IMR-90 (cell line): ENCODE measurements around the gene TMEM117. TPM values are rescaled to one million over a fixed set of nuclear protein-coding genes. Genes with fewer than 3 reads are reported as not detected.

Source experiments
- ATAC-seq: fragments of 200-7000 bp; cut with Tn5 transposase; 2 replicates; pipeline ENCODE4 v1.9.1; 2020; ENCODE audit warnings: low read depth, mild to moderate bottlenecking, moderate library complexity
- BruUV-seq: library from RNA; stranded (reverse); fragments of 400-500 nt; replicated peaks from 2 replicates; lab custom pipeline; 2021; lab: Mats Ljungman, UMichigan
- CTCF ChIA-PET: fragments of 300-600 bp; formaldehyde crosslinking; extraction: SDS; loops from one replicate; lab custom pipeline; 2021; ENCODE audit warnings: antibody characterized with exemption; lab: Yijun Ruan, JAX
- POLR2A ChIA-PET: fragments of 300-600 bp; sonication (Branson Sonifier 250); formaldehyde crosslinking; loops from one replicate; lab custom pipeline; 2022; ENCODE audit warnings: antibody characterized with exemption; ENCODE audit not compliant: unreplicated experiment; lab: Charles Lee
- DNase-seq: peaks from one replicate; pipeline ENCODE4 v3.0.0; 2013
- H2AFZ ChIP-seq: replicated peaks from 2 replicates; pipeline ENCODE3; 2013; ENCODE audit warnings: low read length, mild to moderate bottlenecking; ENCODE audit not compliant: poor library complexity
- H2AK5ac ChIP-seq: 2 replicates; pipeline ENCODE4 v1.6.1; 2013; ENCODE audit warnings: low read depth, low read length, inconsistent platforms
- H2AK9ac ChIP-seq: replicated peaks from 2 replicates; pipeline ENCODE3; 2013; ENCODE audit warnings: mild to moderate bottlenecking, low read depth, low read length, moderate library complexity; ENCODE audit not compliant: poor library complexity
- H2BK120ac ChIP-seq: 2 replicates; pipeline ENCODE4 v1.6.1; 2013; ENCODE audit warnings: low read depth, low read length, inconsistent platforms
- H2BK15ac ChIP-seq: 3 replicates; pipeline ENCODE4 v1.6.1; 2013; ENCODE audit warnings: low read depth, low read length, inconsistent platforms
- H2BK20ac ChIP-seq: 2 replicates; pipeline ENCODE4 v1.6.1; 2013; ENCODE audit warnings: low read depth, mild to moderate bottlenecking, inconsistent platforms, low read length, moderate library complexity
- H2BK5ac ChIP-seq: 2 replicates; pipeline ENCODE4 v1.6.1; 2013; ENCODE audit warnings: mild to moderate bottlenecking, low read depth, low read length, inconsistent platforms; ENCODE audit not compliant: poor library complexity, severe bottlenecking
- H3K14ac ChIP-seq: replicated peaks from 2 replicates; pipeline ENCODE4 v1.6.1; 2013; ENCODE audit warnings: low read depth, low read length, inconsistent platforms
- H3K18ac ChIP-seq: 2 replicates; pipeline ENCODE4 v1.6.1; 2013; ENCODE audit warnings: low read depth, low read length, control low read depth
- H3K23ac ChIP-seq: 2 replicates; pipeline ENCODE4 v1.6.1; 2013; ENCODE audit warnings: low read depth, low read length, inconsistent platforms
- H3K27ac ChIP-seq: 2 replicates; pipeline ENCODE4 v1.5.1; 2013; ENCODE audit warnings: mild to moderate bottlenecking, control low read depth, low read length; ENCODE audit not compliant: insufficient read depth
- H3K27me3 ChIP-seq: 2 replicates; pipeline ENCODE4 v1.6.1; 2013; ENCODE audit warnings: low read length; ENCODE audit not compliant: control insufficient read depth, insufficient read depth
- H3K36me3 ChIP-seq: 2 replicates; pipeline ENCODE4 v1.6.1; 2013; ENCODE audit warnings: low read length, mixed read lengths; ENCODE audit not compliant: control insufficient read depth, insufficient read depth
- H3K4ac ChIP-seq: 2 replicates; pipeline ENCODE4 v1.6.1; 2013; ENCODE audit warnings: low read depth, low read length, inconsistent platforms
- H3K4me1 ChIP-seq: 2 replicates; pipeline ENCODE4 v1.6.1; 2013; ENCODE audit warnings: low read length, mixed read lengths; ENCODE audit not compliant: control insufficient read depth, insufficient read depth
- H3K4me2 ChIP-seq: 2 replicates; pipeline ENCODE4 v1.6.1; 2013; ENCODE audit warnings: low read depth, mild to moderate bottlenecking, control low read depth, low read length, moderate library complexity
- H3K4me3 ChIP-seq: 2 replicates; pipeline ENCODE4 v1.5.1; 2013; ENCODE audit warnings: low read depth, mild to moderate bottlenecking, control low read depth, low read length, moderate library complexity; ENCODE audit not compliant: insufficient read depth
- H3K56ac ChIP-seq: 2 replicates; pipeline ENCODE4 v1.6.1; 2013; ENCODE audit warnings: low read length, inconsistent platforms; ENCODE audit not compliant: insufficient read depth; ENCODE audit errors: extremely low read depth
- H3K79me1 ChIP-seq, 2 experiments: 2 replicates each; pipeline ENCODE4 v1.6.1; 2013; ENCODE audit warnings: low read length in 2 of 2, inconsistent platforms in 1 of 2, low read depth in 1 of 2
- H3K9ac ChIP-seq: 2 replicates; pipeline ENCODE4 v1.6.1; 2013; ENCODE audit warnings: low read depth, low read length, control low read depth
- H3K9me1 ChIP-seq: 2 replicates; pipeline ENCODE4 v1.6.1; 2013; ENCODE audit warnings: low read length, inconsistent platforms; ENCODE audit not compliant: insufficient read depth
- H3K9me3 ChIP-seq: 2 replicates; pipeline ENCODE4 v1.6.1; 2013; ENCODE audit warnings: low read length; ENCODE audit not compliant: control insufficient read depth, insufficient read depth
- H4K20me1 ChIP-seq: 2 replicates; pipeline ENCODE4 v1.6.1; 2013; ENCODE audit warnings: low read length, inconsistent platforms; ENCODE audit not compliant: insufficient read depth
- H4K5ac ChIP-seq: 2 replicates; pipeline ENCODE4 v1.6.1; 2013; ENCODE audit warnings: mild to moderate bottlenecking, low read depth, low read length, control low read depth
- H4K8ac ChIP-seq, 2 experiments: 2 replicates each; pipeline ENCODE4 v1.6.1; 2013; ENCODE audit warnings: low read depth in 2 of 2, low read length in 2 of 2, control low read depth in 1 of 2, inconsistent platforms in 1 of 2
- H4K91ac ChIP-seq: 2 replicates; pipeline ENCODE4 v1.6.1; 2013; ENCODE audit warnings: low read depth, low read length, inconsistent platforms; ENCODE audit not compliant: insufficient read depth
- BHLHE40 ChIP-seq: fragments of 150-350 bp; IDR thresholded peaks from 2 replicates; pipeline ENCODE4 v1.6.1; 2016; ENCODE audit warnings: mild to moderate bottlenecking, low read depth, low read length
- CEBPB ChIP-seq: IDR thresholded peaks from 2 replicates; pipeline ENCODE4 v1.6.1; 2012; ENCODE audit warnings: low read depth, low read length, improper control_type of control experiment
- CTCF ChIP-seq: conservative IDR thresholded peaks from 2 replicates; pipeline ENCODE4 v1.5.1; 2012; ENCODE audit warnings: mild to moderate bottlenecking, low read depth, low read length, improper control_type of control experiment
- MAFK ChIP-seq: IDR thresholded peaks from 2 replicates; pipeline ENCODE4 v1.6.1; 2012; ENCODE audit warnings: low read depth, low read length, improper control_type of control experiment
- RCOR1 ChIP-seq: IDR thresholded peaks from 2 replicates; pipeline ENCODE4 v1.6.1; 2012; ENCODE audit warnings: mild to moderate bottlenecking, low read length, improper control_type of control experiment; ENCODE audit not compliant: insufficient replicate concordance
- SMC3 ChIP-seq: fragments of 150-350 bp; IDR thresholded peaks from 2 replicates; pipeline ENCODE4 v1.6.1; 2016; ENCODE audit warnings: low read depth, mild to moderate bottlenecking, antibody characterized with exemption, low read length, moderate library complexity
- WGBS, 2 experiments: methylation state at CpG; one replicate each; pipeline versions ENCODE4 v1.1.5 to v1.1.7; 2013; ENCODE audit warnings: missing lambda C conversion rate in 2 of 2; ENCODE audit not compliant: insufficient read length in 1 of 2; ENCODE audit errors: extremely low coverage in 2 of 2; 5-methylcytosine and 5-hydroxymethylcytosine counted together
- dilution Hi-C: fragments of 300-500 bp; cut with HindIII; formaldehyde crosslinking; loops from one replicate; pipeline ENCODE4 v1.14.3; 2018; ENCODE audit warnings: low sequenced_read_pairs; ENCODE audit not compliant: unreplicated experiment
- in situ Hi-C: fragments of 300-500 bp; cut with MboI; formaldehyde crosslinking; loops from 3 replicates; pipeline ENCODE4 v1.14.3; 2019; ENCODE audit warnings: low sequenced_read_pairs, inconsistent platforms, mixed read lengths
- intact Hi-C: fragments of 100-400 bp; cut with micrococcal nuclease; formaldehyde crosslinking; loops from 2 replicates; pipeline ENCODE4 v1.10.0; 2022
- polyA plus RNA-seq, 3 experiments: library from polyadenylated mRNA; depleted of rRNA; stranded (reverse); fragments of >200 nt; gene quantifications; 2 replicates each; pipeline ENCODE4 v1.2.3, GENCODE V29; 2012; ENCODE audit warnings: low replicate concordance in 1 of 3
- total RNA-seq: library from RNA; depleted of rRNA; stranded (reverse); fragments of >200 nt; gene quantifications from 2 replicates; pipeline ENCODE4 v1.2.3, GENCODE V29; 2012
- TF ChIP-seq, protein P1 (sequence below): fragments of 150-350 bp; IDR thresholded peaks from 2 replicates; pipeline ENCODE4 v1.6.1; 2016; ENCODE audit warnings: low read depth, mild to moderate bottlenecking, low read length, moderate library complexity, borderline replicate concordance

The TMEM117 gene
- total and polyA plus RNA-seq, 2 of the 4 experiments (the other 2 are of a cell fraction): 8.7 to 21.0 TPM

DNA sequence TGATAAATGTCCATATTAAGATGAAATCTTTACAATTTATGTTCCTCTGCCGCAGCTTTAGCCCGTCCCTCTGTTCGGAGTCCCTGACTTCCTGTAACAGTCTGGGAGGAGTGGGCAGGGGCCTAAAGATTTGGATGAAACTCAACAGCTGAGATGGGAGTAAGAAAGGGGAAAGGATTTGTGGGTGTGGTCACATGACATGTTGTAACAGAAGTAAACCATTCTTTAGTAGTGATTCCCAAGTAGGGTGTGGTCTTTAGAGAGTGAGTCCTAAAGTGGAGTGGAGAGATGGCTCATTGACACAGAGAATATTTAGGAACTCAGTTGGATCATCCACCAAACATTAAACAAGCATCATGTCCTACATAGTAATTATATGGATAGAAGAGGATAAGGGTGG is 12.9 kb downstream of the TMEM117 start:
- ATAC-seq (no peak), DNase-seq (no peak)
- H3K18ac ChIP-seq: no peak overlapping the region
- H3K9ac ChIP-seq: no peak overlapping the region
- no peak overlapping the region for H2AK5ac ChIP-seq
- H3K4ac ChIP-seq: no peak overlapping the region
- intact Hi-C loops: no loop called here
- no peaks in the 10 kb centered on the region for H3K9me1 ChIP-seq
- H3K27ac ChIP-seq: no peak overlapping the region
- no peak overlapping the region for H2AFZ ChIP-seq
- 100% methylated on average over 3 of the region's 3 CpGs; no CpG with 5 or more reads in 1 of the 2 experiments for WGBS, 2 experiments
- no peak for TF ChIP-seq SMC3
- no peak for TF ChIP-seq BHLHE40
- TF ChIP-seq CTCF: no peak
- TF ChIP-seq CEBPB: no peak
- TF ChIP-seq, protein P1, sequence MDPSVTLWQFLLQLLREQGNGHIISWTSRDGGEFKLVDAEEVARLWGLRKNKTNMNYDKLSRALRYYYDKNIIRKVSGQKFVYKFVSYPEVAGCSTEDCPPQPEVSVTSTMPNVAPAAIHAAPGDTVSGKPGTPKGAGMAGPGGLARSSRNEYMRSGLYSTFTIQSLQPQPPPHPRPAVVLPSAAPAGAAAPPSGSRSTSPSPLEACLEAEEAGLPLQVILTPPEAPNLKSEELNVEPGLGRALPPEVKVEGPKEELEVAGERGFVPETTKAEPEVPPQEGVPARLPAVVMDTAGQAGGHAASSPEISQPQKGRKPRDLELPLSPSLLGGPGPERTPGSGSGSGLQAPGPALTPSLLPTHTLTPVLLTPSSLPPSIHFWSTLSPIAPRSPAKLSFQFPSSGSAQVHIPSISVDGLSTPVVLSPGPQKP: no peak
- TF ChIP-seq RCOR1: no peak
- no peak for TF ChIP-seq MAFK
- no peak overlapping the region for H2BK5ac ChIP-seq
- POLR2A ChIA-PET: no interaction called here
- H3K36me3 ChIP-seq: no peaks in the 10 kb centered on the region
- BruUV-seq: no TSS peak
- H4K5ac ChIP-seq: no peak overlapping the region
- no peak overlapping the region for H3K14ac ChIP-seq
- H3K9me3 ChIP-seq: no peaks in the 10 kb centered on the region
- CTCF ChIA-PET: no interaction called here
- dilution Hi-C loops: no loop called here
- H3K56ac ChIP-seq: no peak overlapping the region
- H2BK15ac ChIP-seq: no peak overlapping the region
- no peak overlapping the region for H3K4me3 ChIP-seq
- H4K20me1 ChIP-seq: no peaks in the 10 kb centered on the region
- no peaks in the 10 kb centered on the region for H3K79me1 ChIP-seq
- no peak overlapping the region for H2BK20ac ChIP-seq
- H2BK120ac ChIP-seq: no peak overlapping the region
- H3K27me3 ChIP-seq: no peaks in the 10 kb centered on the region
- in situ Hi-C loops: no loop called here
- no peak overlapping the region for H4K8ac ChIP-seq
- no peak overlapping the region for H3K23ac ChIP-seq
- no peaks in the 10 kb centered on the region for H3K4me1 ChIP-seq
- no peak overlapping the region for H4K91ac ChIP-seq
- H2AK9ac ChIP-seq: no peak overlapping the region
- no peak overlapping the region for H3K4me2 ChIP-seq
